PC-3 (cell line): ENCODE measurements around the gene FAM171A2.

ENCODE experiments used
- CTCF ChIP-seq: fragments of 300-600 bp; sonication (generic); conservative IDR thresholded peaks from 2 replicates; pipeline ENCODE4 v1.5.1; 2017; ENCODE audit warnings: antibody characterized with exemption, low read depth, mild to moderate bottlenecking, low read length
- EZH2phosphoT487 ChIP-seq: fragments of 300-600 bp; sonication (generic); IDR thresholded peaks from 2 replicates; pipeline ENCODE4 v1.6.1; 2018; ENCODE audit warnings: mild to moderate bottlenecking, antibody characterized with exemption, low read length, borderline replicate concordance

GRCh38 chr17:44344939-44345453, 18.7 kb downstream of the FAM171A2 start, which contains the start of gene GRN:
- TF ChIP-seq CTCF: no peak
- TF ChIP-seq EZH2phosphoT487: no peak
